Inferior parietal cortex (tissue), 1 donor: ENCODE data around the gene ARHGEF1.

ENCODE experiments used
- DNase-seq: peaks from one replicate; pipeline ENCODE4 v3.0.0-alpha.2; 2016; ENCODE audit errors: extremely low spot score

Gene ARHGEF1

GRCh38 chr19:41883821-41884733, 1.1 kb downstream of the ARHGEF1 start:
- peak; percentile 93 for DNase-seq

GRCh38 chr19:41886761-41887710, 4.1 kb downstream of the ARHGEF1 start:
- DNase-seq = no peak

GRCh38 chr19:41887711-41888382, 4.9 kb downstream of the ARHGEF1 start:
- DNase-seq = peak; percentile 30

GRCh38 chr19:41888926-41889325, 5.9 kb downstream of the ARHGEF1 start:
- no peak for DNase-seq

- no peak for DNase-seq
Measured at GRCh38 chr19:41889896-41890295, 6.9 kb downstream of the ARHGEF1 start.

GRCh38 chr19:41890936-41891335, 8.0 kb downstream of the ARHGEF1 start:
- no peak for DNase-seq

- DNase-seq = no peak
Measured at GRCh38 chr19:41892173-41892902, 9.4 kb downstream of the ARHGEF1 start.

GRCh38 chr19:41893899-41894298, 10.9 kb downstream of the ARHGEF1 start:
- no peak for DNase-seq

- no peak for DNase-seq
Measured at GRCh38 chr19:41894350-41894749, 11.4 kb downstream of the ARHGEF1 start.

- no peak for DNase-seq
Measured at GRCh38 chr19:41895745-41896580, 13.0 kb downstream of the ARHGEF1 start.

- DNase-seq = no peak
Measured at GRCh38 chr19:41896581-41896942, 13.6 kb downstream of the ARHGEF1 start.

- DNase-seq = no peak
Measured at GRCh38 chr19:41897181-41897580, 14.2 kb downstream of the ARHGEF1 start.

GRCh38 chr19:41897820-41898219, 14.8 kb downstream of the ARHGEF1 start:
- DNase-seq = no peak

GRCh38 chr19:41898235-41898634, 15.3 kb downstream of the ARHGEF1 start:
- DNase-seq = no peak

- DNase-seq = no peak
Measured at GRCh38 chr19:41901707-41902360, 18.9 kb downstream of the ARHGEF1 start.

GRCh38 chr19:41902594-41902993, 19.6 kb downstream of the ARHGEF1 start:
- DNase-seq = no peak

- no peak for DNase-seq
Measured at GRCh38 chr19:41903193-41903953, 20.4 kb downstream of the ARHGEF1 start.

- no peak for DNase-seq
Measured at GRCh38 chr19:41904118-41904870, 21.3 kb downstream of the ARHGEF1 start.
